Prostate gland (tissue), 2 donors: ENCODE data around the gene CCDC158. TPM values are rescaled to one million over a fixed set of nuclear protein-coding genes. Genes with fewer than 3 reads are reported as not detected.
A peak's percentile ranks its signal among the peaks of the same experiment; 100 is the strongest.

Experiments
- DNase-seq: peaks from one replicate; pipeline ENCODE4 v3.0.0-alpha.2; 2019; ENCODE audit warnings: low spot score
- H3K27ac ChIP-seq, 2 donors: fragments of 200-600 bp; sonication (generic); 2 replicates each; pipeline ENCODE4 v1.5.1; 2017 to 2019
- H3K27me3 ChIP-seq: fragments of 200-600 bp; sonication (generic); replicated peaks from 2 replicates; pipeline ENCODE4 v1.5.1; 2019; ENCODE audit not compliant: insufficient read depth
- H3K36me3 ChIP-seq, 2 donors: fragments of 200-600 bp; sonication (generic); 1 replicate in 1 of 2; 2 replicates in 1 of 2; pipeline versions ENCODE4 v1.5.1 to v1.8.1; 2017 to 2019
- H3K4me1 ChIP-seq: fragments of 200-600 bp; sonication (generic); replicated peaks from 2 replicates; pipeline ENCODE4 v1.5.1; 2019
- H3K4me3 ChIP-seq, 2 donors: fragments of 200-600 bp; sonication (generic); 2 replicates each; pipeline ENCODE4 v1.5.1; 2017 to 2019
- H3K9me3 ChIP-seq: fragments of 200-600 bp; sonication (generic); 2 replicates; pipeline ENCODE4 v1.5.1; 2017
- CTCF ChIP-seq, 4 experiments: fragments of 200-600 bp in 2 of 4; fragments of 450-650 bp in 2 of 4; sonication (generic) in 2 of 4; IDR thresholded peaks; 1 replicate in 3 of 4; 2 replicates in 1 of 4; pipeline ENCODE4 v1.5.1; 2016 to 2019; ENCODE audit warnings: antibody characterized with exemption in 4 of 4, mild to moderate bottlenecking in 2 of 4, moderate library complexity in 2 of 4
- POLR2A ChIP-seq: fragments of 450-650 bp; IDR thresholded peaks from one replicate; pipeline ENCODE4 v1.6.1; 2016; ENCODE audit warnings: antibody characterized with exemption, mild to moderate bottlenecking
- POLR2AphosphoS5 ChIP-seq: sonication (generic); formaldehyde crosslinking; IDR thresholded peaks from one replicate; pipeline ENCODE4 v1.6.1; 2017; ENCODE audit warnings: antibody characterized with exemption
- WGBS: methylation state at CpG from one replicate; pipeline ENCODE4 v1.1.5; 2018; 5-methylcytosine and 5-hydroxymethylcytosine counted together
- intact Hi-C: fragments of 100-400 bp; cut with DNase I; formaldehyde crosslinking; loops from one replicate; pipeline ENCODE4 v1.14.2; 2022
- total RNA-seq, 2 donors: library from RNA; depleted of rRNA; stranded (reverse); fragments of >200 nt; gene quantifications; one replicate each; pipeline ENCODE4 v1.1.0, GENCODE V29; 2016

The CCDC158 gene
- total RNA-seq, 2 donors from 2014 or later = 4.9 TPM; not detected in 1

GRCh38 chr4:76376534-76376933 lies 44.4 kb downstream of the CCDC158 start:
- no peaks in the 10 kb centered on the region for H3K9me3 ChIP-seq
- no peak for DNase-seq
- 58% methylated on average over 1 of the region's 1 CpG for WGBS
- H3K4me3 ChIP-seq = no peak overlapping the region
- no peaks in the 10 kb centered on the region for H3K4me1 ChIP-seq
- intact Hi-C loops = no loop called here
- no peak overlapping the region for H3K27ac ChIP-seq
- no peaks in the 10 kb centered on the region for H3K27me3 ChIP-seq
- TF ChIP-seq CTCF (IDR thresholded peaks at IDR 0.05) (no peak), POLR2AphosphoS5 (no peak)
- H3K36me3 ChIP-seq = no peaks in the 10 kb centered on the region

DNA sequence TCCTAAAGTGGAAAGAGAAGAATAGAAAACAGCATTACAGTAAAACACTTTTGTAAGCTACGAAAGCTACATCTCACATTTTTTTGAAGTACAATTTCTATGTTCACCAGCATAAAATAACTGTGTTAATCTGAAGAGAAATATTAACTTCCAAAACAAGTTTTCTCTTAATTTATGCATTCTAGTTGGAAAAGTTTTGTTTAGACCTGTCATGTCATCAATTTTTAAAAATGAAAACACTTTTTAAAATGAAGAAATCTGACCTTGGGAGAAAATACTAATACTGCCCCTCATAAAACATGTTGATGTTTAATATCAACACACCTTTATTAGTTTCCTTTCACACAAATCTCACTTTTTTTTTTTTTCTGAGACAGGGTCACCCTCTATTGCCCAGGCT lies 45.2 kb downstream of the CCDC158 start:
- no peaks in the 10 kb centered on the region for H3K4me1 ChIP-seq
- no peaks in the 10 kb centered on the region for H3K27me3 ChIP-seq
- no peak overlapping the region for H3K27ac ChIP-seq
- no peaks in the 10 kb centered on the region for H3K36me3 ChIP-seq
- intact Hi-C loops = no loop called here
- no peak overlapping the region for H3K4me3 ChIP-seq
- no peak for DNase-seq
- TF ChIP-seq CTCF (IDR thresholded peaks at IDR 0.05) = no peak
- TF ChIP-seq POLR2A = no peak
- TF ChIP-seq POLR2AphosphoS5 = no peak
- no peaks in the 10 kb centered on the region for H3K9me3 ChIP-seq
- 81% methylated on average over 1 of the region's 1 CpG for WGBS

GRCh38 chr4:76374798-76375197 lies 46.1 kb downstream of the CCDC158 start:
- Histone ChIP-seq H3K4me3 (no peak overlapping the region), H3K4me1 (no peaks in the 10 kb centered on the region), H3K27me3 (no peaks in the 10 kb centered on the region), H3K36me3 (no peaks in the 10 kb centered on the region), H3K9me3 (no peaks in the 10 kb centered on the region), H3K27ac (no peak overlapping the region)
- TF ChIP-seq POLR2AphosphoS5 = no peak
- peak in 2 of 4 experiments; percentile 4 to 8 for TF ChIP-seq CTCF (IDR thresholded peaks at IDR 0.05)
- TF ChIP-seq POLR2A = no peak
- DNase-seq = no peak
- WGBS = 2% methylated on average over 1 of the region's 1 CpG
- intact Hi-C loops = no loop called here

DNA sequence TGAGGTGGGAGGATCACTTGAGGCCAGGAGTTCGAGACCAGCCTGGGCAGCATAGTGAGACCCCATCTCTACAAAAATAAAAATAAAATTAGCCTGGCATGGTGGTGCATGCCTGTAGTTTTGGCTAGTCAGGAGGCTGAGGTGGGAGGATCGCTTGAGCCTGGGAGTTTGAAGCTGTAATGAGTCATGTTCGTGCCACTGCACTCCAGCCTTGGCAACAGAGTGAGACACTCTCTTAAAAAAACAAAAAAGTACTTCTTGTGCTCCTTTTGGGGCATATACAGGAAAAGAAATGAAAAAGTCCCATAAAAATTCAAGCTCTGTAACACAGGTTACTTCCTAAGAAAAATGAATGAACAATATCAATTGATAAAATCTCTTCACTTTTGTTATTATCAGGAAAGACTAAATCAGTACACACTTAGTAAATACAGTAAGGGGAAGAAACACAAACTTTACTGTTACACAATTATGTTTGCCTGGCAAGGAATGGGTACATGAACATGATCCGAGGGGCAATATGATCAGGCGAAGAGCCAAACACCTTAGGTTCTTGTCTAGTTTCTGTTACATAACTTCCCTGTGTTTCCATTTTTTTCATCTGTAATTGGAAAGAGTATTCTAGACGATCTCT lies 46.9 kb downstream of the CCDC158 start:
- 24% methylated on average over 6 of the region's 6 CpGs for WGBS
- Histone ChIP-seq H3K4me1 (no peaks in the 10 kb centered on the region), H3K9me3 (no peaks in the 10 kb centered on the region), H3K27ac (peak overlapping the region in 1 of 2 donors; percentile 10), H3K36me3 (no peaks in the 10 kb centered on the region), H3K4me3 (no peak overlapping the region), H3K27me3 (no peaks in the 10 kb centered on the region)
- TF ChIP-seq CTCF (IDR thresholded peaks at IDR 0.05) (no peak), POLR2AphosphoS5 (peak; percentile 48)
- intact Hi-C loops = no loop called here
- DNase-seq = peak; percentile 28

DNA sequence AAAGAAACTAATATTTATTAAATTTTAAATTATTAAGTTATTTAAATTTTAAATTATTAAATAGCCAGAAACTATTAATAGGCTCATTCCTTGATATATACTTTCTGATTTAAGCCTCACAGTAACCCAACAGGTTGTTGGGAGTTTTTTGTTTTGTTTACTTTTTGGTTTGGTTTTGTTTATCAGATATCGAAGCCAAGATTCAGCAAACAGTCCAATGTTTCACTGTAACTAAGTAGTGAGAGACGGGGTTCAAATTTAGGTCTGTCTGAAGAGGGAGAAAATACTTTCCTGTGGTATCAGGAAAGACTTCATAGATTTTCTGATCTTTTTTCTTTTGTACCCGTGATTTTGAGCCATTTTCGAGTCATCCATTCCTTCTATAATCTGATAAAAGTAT lies 54.2 kb downstream of the CCDC158 start:
- no peak for DNase-seq
- no peak overlapping the region for H3K27ac ChIP-seq
- TF ChIP-seq CTCF (IDR thresholded peaks at IDR 0.05) (no peak), POLR2AphosphoS5 (no peak), POLR2A (no peak)
- H3K9me3 ChIP-seq = no peaks in the 10 kb centered on the region
- intact Hi-C loops = no loop called here
- H3K4me3 ChIP-seq = no peak overlapping the region
- no peaks in the 10 kb centered on the region for H3K4me1 ChIP-seq
- no peaks in the 10 kb centered on the region for H3K36me3 ChIP-seq
- H3K27me3 ChIP-seq = no peaks in the 10 kb centered on the region
- 75% methylated on average over 4 of the region's 4 CpGs for WGBS
